ENCODE measurements around the gene FOXO3. TPM values are rescaled to one million over a fixed set of nuclear protein-coding genes. Genes with fewer than 3 reads are reported as not detected.

Gene FOXO3
- total RNA-seq, 2 donors from 2014 or later = 10.4 to 21.3 TPM

- H3K27ac Mint-ChIP-seq = no peak overlapping the region
- peaks cover 11% of the 10 kb centered on the region for H3K36me3 Mint-ChIP-seq (ENCODE audit: low read depth)
- ATAC-seq (replicated peaks) = no peak
- H3K27me3 Mint-ChIP-seq = no peaks in the 10 kb centered on the region
- H3K4me1 Mint-ChIP-seq = peaks cover 27% of the 10 kb centered on the region
- H3K9me3 Mint-ChIP-seq = peaks cover 4% of the 10 kb centered on the region
- no peak overlapping the region for H3K4me3 Mint-ChIP-seq
Observed at GRCh38 chr6:108616544-108616943, 55.8 kb downstream of the FOXO3 start.

GRCh38 chr6:108616973-108617372, 56.3 kb downstream of the FOXO3 start:
- no peak overlapping the region for H3K27ac Mint-ChIP-seq
- peaks cover 4% of the 10 kb centered on the region for H3K9me3 Mint-ChIP-seq
- H3K4me1 Mint-ChIP-seq = peaks cover 30% of the 10 kb centered on the region
- H3K27me3 Mint-ChIP-seq = no peaks in the 10 kb centered on the region
- peaks cover 11% of the 10 kb centered on the region for H3K36me3 Mint-ChIP-seq (ENCODE audit: low read depth)
- ATAC-seq (replicated peaks) = no peak
- H3K4me3 Mint-ChIP-seq = no peak overlapping the region

- Mint-ChIP-seq H3K27me3 (no peaks in the 10 kb centered on the region), H3K36me3 (ENCODE audit: low read depth) (peaks cover 6% of the 10 kb centered on the region), H3K27ac (peak overlapping the region; percentile 1), H3K4me3 (no peak overlapping the region), H3K4me1 (peaks cover 27% of the 10 kb centered on the region), H3K9me3 (no peaks in the 10 kb centered on the region)
- ATAC-seq (replicated peaks) = peak; percentile 44
Observed at GRCh38 chr6:108618623-108619152, 58.0 kb downstream of the FOXO3 start.

- ATAC-seq (replicated peaks) = no peak
- Mint-ChIP-seq H3K36me3 (ENCODE audit: low read depth) (peaks cover 6% of the 10 kb centered on the region), H3K27me3 (no peaks in the 10 kb centered on the region), H3K4me1 (peaks cover 27% of the 10 kb centered on the region), H3K9me3 (no peaks in the 10 kb centered on the region), H3K4me3 (no peak overlapping the region), H3K27ac (peak overlapping the region; percentile 1)
Observed at GRCh38 chr6:108619431-108620197, 58.9 kb downstream of the FOXO3 start.

- peaks cover 23% of the 10 kb centered on the region for H3K4me1 Mint-ChIP-seq
- H3K9me3 Mint-ChIP-seq = no peaks in the 10 kb centered on the region
- peaks cover 6% of the 10 kb centered on the region for H3K36me3 Mint-ChIP-seq (ENCODE audit: low read depth)
- H3K27ac Mint-ChIP-seq = peak overlapping the region; percentile 52
- H3K4me3 Mint-ChIP-seq = no peak overlapping the region
- peak; percentile 91 for ATAC-seq (replicated peaks)
- H3K27me3 Mint-ChIP-seq = no peaks in the 10 kb centered on the region
Observed at GRCh38 chr6:108621117-108621516, 60.4 kb downstream of the FOXO3 start.

GRCh38 chr6:108622641-108623298, 62.1 kb downstream of the FOXO3 start:
- H3K4me3 Mint-ChIP-seq = no peak overlapping the region

GRCh38 chr6:108623995-108624394, 63.3 kb downstream of the FOXO3 start:
- H3K4me1 Mint-ChIP-seq = peaks cover 39% of the 10 kb centered on the region
- no peaks in the 10 kb centered on the region for H3K27me3 Mint-ChIP-seq
- peaks cover 6% of the 10 kb centered on the region for H3K36me3 Mint-ChIP-seq (ENCODE audit: low read depth)
- no peak overlapping the region for H3K4me3 Mint-ChIP-seq
- no peak overlapping the region for H3K27ac Mint-ChIP-seq
- ATAC-seq (replicated peaks) = no peak
- H3K9me3 Mint-ChIP-seq = no peaks in the 10 kb centered on the region

More at GRCh38 chr6:108622641-108623298, 62.1 kb downstream of the FOXO3 start:
- Mint-ChIP-seq H3K4me1 (peaks cover 40% of the 10 kb centered on the region), H3K9me3 (no peaks in the 10 kb centered on the region), H3K27me3 (no peaks in the 10 kb centered on the region), H3K27ac (no peak overlapping the region), H3K36me3 (ENCODE audit: low read depth) (peaks cover 6% of the 10 kb centered on the region)
- ATAC-seq (replicated peaks) = no peak

GRCh38 chr6:108625581-108625980, 64.9 kb downstream of the FOXO3 start:
- ATAC-seq (replicated peaks) = no peak
- Mint-ChIP-seq H3K9me3 (no peaks in the 10 kb centered on the region), H3K4me1 (peaks cover 50% of the 10 kb centered on the region)

GRCh38 chr6:108626777-108627176, 66.1 kb downstream of the FOXO3 start:
- peak overlapping the region; percentile 45 for H3K4me3 Mint-ChIP-seq
- H3K4me1 Mint-ChIP-seq = peaks cover 53% of the 10 kb centered on the region
- H3K36me3 Mint-ChIP-seq (ENCODE audit: low read depth) = no peaks in the 10 kb centered on the region
- ATAC-seq (replicated peaks) = no peak
- H3K9me3 Mint-ChIP-seq = no peaks in the 10 kb centered on the region
- no peaks in the 10 kb centered on the region for H3K27me3 Mint-ChIP-seq
- H3K27ac Mint-ChIP-seq = no peak overlapping the region

More at GRCh38 chr6:108625581-108625980, 64.9 kb downstream of the FOXO3 start:
- Mint-ChIP-seq H3K4me3 (no peak overlapping the region), H3K27me3 (no peaks in the 10 kb centered on the region), H3K36me3 (ENCODE audit: low read depth) (peaks cover 6% of the 10 kb centered on the region), H3K27ac (no peak overlapping the region)

- peak; percentile 79 for ATAC-seq (replicated peaks)
- Mint-ChIP-seq H3K9me3 (no peaks in the 10 kb centered on the region), H3K36me3 (ENCODE audit: low read depth) (no peaks in the 10 kb centered on the region), H3K27ac (peak overlapping the region; percentile 77), H3K4me3 (peak overlapping the region; percentile 45), H3K27me3 (no peaks in the 10 kb centered on the region), H3K4me1 (peaks cover 52% of the 10 kb centered on the region)
Observed at GRCh38 chr6:108627692-108628550, 67.2 kb downstream of the FOXO3 start.

GRCh38 chr6:108630050-108630714, 69.5 kb downstream of the FOXO3 start:
- no peaks in the 10 kb centered on the region for H3K36me3 Mint-ChIP-seq (ENCODE audit: low read depth)
- H3K4me3 Mint-ChIP-seq = peak overlapping the region; percentile 56
- peak; percentile 86 for ATAC-seq (replicated peaks)
- H3K27me3 Mint-ChIP-seq = no peaks in the 10 kb centered on the region
- H3K9me3 Mint-ChIP-seq = no peaks in the 10 kb centered on the region
- H3K4me1 Mint-ChIP-seq = peaks cover 59% of the 10 kb centered on the region
- H3K27ac Mint-ChIP-seq = peak overlapping the region; percentile 67

GRCh38 chr6:108632441-108632840, 71.7 kb downstream of the FOXO3 start:
- Mint-ChIP-seq H3K27ac (no peak overlapping the region), H3K9me3 (no peaks in the 10 kb centered on the region), H3K36me3 (ENCODE audit: low read depth) (no peaks in the 10 kb centered on the region), H3K4me3 (no peak overlapping the region), H3K27me3 (no peaks in the 10 kb centered on the region), H3K4me1 (peaks cover 64% of the 10 kb centered on the region)
- ATAC-seq (replicated peaks) = no peak

- no peak overlapping the region for H3K4me3 Mint-ChIP-seq
- H3K27me3 Mint-ChIP-seq = no peaks in the 10 kb centered on the region
- no peaks in the 10 kb centered on the region for H3K9me3 Mint-ChIP-seq
- no peaks in the 10 kb centered on the region for H3K36me3 Mint-ChIP-seq (ENCODE audit: low read depth)
- H3K4me1 Mint-ChIP-seq = peaks cover 65% of the 10 kb centered on the region
- ATAC-seq (replicated peaks) = no peak
- no peak overlapping the region for H3K27ac Mint-ChIP-seq
Observed at GRCh38 chr6:108633436-108633835, 72.7 kb downstream of the FOXO3 start.
